ENCODE measurements around the gene CBY2.
"Not testable (repeated sequence)": the region's sequence is repeated elsewhere in the genome, so short reads cannot be mapped to it uniquely, and the experiment has no call there.

The CBY2 gene

DNA sequence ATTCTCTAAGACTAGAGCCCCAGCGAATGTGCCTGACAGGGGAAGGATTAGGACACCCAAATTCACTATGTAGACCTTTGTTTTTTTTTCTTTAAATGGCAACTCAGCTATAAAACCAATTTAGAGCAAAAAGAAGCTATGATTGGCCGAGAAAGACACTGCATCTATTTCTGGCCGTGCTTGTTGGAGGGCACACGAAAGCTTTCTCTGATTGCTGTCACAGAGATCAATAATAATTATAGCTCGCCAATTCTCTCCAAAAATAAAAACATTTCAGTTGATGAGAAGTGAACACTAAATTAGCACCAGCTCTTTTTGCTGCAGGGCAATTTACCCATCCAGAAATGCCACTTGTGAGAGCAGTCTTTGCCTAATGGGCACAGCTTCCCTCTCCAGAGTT, 31.2 kb downstream of the CBY2 start:
- Histone ChIP-seq H2AFZ (ENCODE audit: low read depth, low read length) (no peak overlapping the region), H3K36me3 (ENCODE audit: insufficient read depth, low read length) (no peaks in the 10 kb centered on the region), H3K9me3 (ENCODE audit: low read length) (no peaks in the 10 kb centered on the region), H3K4me1 (ENCODE audit: insufficient read depth, low read length) (no peaks in the 10 kb centered on the region), H3K27me3 (ENCODE audit: insufficient read depth, low read length) (no peaks in the 10 kb centered on the region), H3K4me3 (ENCODE audit: low read length) (no peak overlapping the region)

DNA sequence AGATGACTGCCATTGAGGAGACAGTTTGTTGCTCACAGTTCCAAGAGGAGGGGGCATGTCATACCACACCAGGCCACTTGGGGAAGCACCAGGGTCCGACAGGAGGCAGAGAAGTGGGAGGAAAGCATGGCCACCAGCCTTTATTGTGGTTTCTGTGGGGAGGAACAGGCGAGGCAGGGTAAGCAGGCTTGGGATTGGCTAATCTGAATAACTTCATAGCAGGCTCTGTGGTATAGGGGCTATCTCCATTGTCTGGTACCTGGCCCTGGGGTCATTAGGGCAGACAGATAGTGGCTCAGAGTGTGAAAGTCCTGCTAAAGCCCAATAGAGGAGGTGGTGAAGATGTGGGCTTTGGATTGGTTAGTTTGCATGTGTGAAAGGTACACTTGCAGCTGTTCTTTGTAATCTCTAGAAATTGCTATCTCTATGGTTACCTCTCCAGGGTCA, 35.5 kb downstream of the CBY2 start:
- Histone ChIP-seq H3K4me3 (ENCODE audit: low read length) (no peak overlapping the region), H3K27me3 (ENCODE audit: insufficient read depth, low read length) (no peaks in the 10 kb centered on the region), H3K4me1 (ENCODE audit: insufficient read depth, low read length) (no peaks in the 10 kb centered on the region), H2AFZ (ENCODE audit: low read depth, low read length) (no peak overlapping the region), H3K9me3 (ENCODE audit: low read length) (no peaks in the 10 kb centered on the region), H3K36me3 (ENCODE audit: insufficient read depth, low read length) (no peaks in the 10 kb centered on the region)

DNA sequence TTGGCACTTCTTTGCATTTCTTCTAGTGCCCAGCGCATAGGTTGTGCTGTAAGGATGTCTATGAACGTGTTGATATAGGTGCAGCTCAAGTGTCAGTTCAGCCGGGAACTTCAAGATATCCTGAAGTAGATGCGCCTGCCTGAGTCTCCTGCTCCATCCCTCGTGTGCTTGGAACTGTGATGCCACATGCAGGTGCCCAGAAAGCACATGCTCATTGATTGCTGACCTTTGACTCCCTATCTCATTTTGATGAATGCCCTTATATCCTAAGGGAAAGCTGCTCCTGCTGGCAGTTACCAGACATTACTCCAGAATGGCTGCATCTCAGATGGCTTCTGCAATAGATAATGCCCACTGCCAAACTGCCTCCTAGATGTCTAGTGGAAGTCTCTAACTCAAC, 40.9 kb downstream of the CBY2 start:
- no peak overlapping the region for H3K4me3 ChIP-seq (ENCODE audit: low read length)
- no peak overlapping the region for H2AFZ ChIP-seq (ENCODE audit: low read depth, low read length)
- no peaks in the 10 kb centered on the region for H3K9me3 ChIP-seq (ENCODE audit: low read length)
- H3K4me1 ChIP-seq (ENCODE audit: insufficient read depth, low read length), result no peaks in the 10 kb centered on the region
- no peaks in the 10 kb centered on the region for H3K36me3 ChIP-seq (ENCODE audit: insufficient read depth, low read length)
- H3K27me3 ChIP-seq (ENCODE audit: insufficient read depth, low read length), result no peaks in the 10 kb centered on the region

DNA sequence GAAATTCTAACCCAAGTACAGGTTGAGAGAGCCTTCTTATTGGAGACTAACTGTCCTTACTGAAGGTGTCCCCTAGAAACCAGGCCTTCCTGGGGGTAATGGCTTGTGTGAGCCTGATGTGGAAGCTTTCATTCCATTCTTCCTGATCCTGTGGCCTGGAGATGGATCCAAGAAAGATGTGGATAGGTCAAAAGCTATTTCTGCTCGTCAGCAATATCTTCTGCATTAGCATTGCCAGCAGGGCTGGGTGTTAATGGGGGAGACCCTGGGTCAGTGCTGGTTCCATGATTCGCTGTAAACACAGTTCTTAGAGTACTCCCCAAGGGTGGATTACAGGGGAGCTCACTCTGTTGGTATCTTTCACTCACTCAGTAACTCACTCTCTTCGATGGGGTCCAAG, 42.9 kb downstream of the CBY2 start:
- Histone ChIP-seq H3K4me3 (ENCODE audit: low read length) (no peak overlapping the region), H3K9me3 (ENCODE audit: low read length) (no peaks in the 10 kb centered on the region), H3K27me3 (ENCODE audit: insufficient read depth, low read length) (no peaks in the 10 kb centered on the region), H3K36me3 (ENCODE audit: insufficient read depth, low read length) (no peaks in the 10 kb centered on the region), H3K4me1 (ENCODE audit: insufficient read depth, low read length) (no peaks in the 10 kb centered on the region), H2AFZ (ENCODE audit: low read depth, low read length) (no peak overlapping the region)

DNA sequence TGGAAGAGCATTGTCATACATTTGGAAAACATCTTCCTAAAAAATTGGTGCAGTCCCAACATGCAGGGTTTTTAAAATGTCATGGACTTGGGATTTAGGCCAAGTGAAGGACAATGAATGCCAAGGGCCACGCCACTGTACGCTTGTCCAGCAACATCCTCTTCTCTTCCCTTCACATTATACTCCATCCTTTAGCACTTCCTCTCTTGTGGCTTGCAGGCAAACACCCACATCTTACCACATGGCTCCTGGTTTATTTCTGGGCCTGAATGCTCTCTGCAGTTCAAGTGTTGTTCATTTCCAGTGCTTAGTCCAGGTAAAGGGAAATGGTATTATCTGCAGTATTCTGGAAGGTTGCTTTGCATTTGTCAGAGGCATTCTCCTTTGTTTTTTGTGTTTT, 45.0 kb downstream of the CBY2 start:
- Histone ChIP-seq H3K9me3 (ENCODE audit: low read length) (no peaks in the 10 kb centered on the region), H3K4me1 (ENCODE audit: insufficient read depth, low read length) (no peaks in the 10 kb centered on the region), H3K36me3 (ENCODE audit: insufficient read depth, low read length) (no peaks in the 10 kb centered on the region), H3K4me3 (ENCODE audit: low read length) (no peak overlapping the region), H2AFZ (ENCODE audit: low read depth, low read length) (no peak overlapping the region), H3K27me3 (ENCODE audit: insufficient read depth, low read length) (no peaks in the 10 kb centered on the region)

DNA sequence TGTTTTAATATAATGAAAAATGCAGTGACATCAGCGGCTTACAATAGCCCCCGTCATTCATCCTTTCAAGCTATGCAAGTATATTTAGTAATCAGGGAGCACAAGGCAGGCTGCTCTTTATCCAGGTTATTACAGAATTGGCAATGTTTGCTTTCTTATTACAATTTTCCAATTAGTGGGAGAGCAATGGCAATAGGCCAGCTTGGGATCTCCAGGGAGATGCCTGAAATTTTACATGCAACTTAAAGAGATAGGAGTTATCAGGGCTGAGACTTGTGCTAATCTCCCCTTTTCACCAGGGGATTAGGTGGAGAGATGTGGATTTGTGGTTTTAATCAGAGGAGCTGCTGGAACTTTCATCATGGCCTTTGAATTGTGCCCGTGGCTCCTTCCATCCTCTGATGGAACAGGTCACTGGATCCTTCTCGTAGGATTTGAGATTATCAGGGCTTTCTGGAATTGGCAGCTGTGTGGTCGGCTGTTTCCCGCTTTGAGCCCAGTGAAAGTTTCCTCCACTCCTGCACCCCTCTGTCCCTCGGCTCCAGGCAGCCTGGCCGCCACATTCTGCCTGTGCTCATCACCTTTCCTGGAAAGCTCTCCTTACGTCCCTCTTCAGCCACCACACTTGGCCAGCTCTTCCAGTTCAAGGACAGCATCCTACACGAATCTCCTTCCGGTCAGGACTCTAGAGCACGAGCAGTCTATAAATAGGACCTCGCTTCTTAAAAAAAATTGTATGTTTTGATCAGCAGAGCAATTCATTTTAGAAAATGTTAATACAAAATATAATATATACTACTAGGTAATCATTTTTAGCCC, 47.0 kb downstream of the CBY2 start:
- no peaks in the 10 kb centered on the region for H3K4me1 ChIP-seq (ENCODE audit: insufficient read depth, low read length)
- H3K27me3 ChIP-seq (ENCODE audit: insufficient read depth, low read length), result no peaks in the 10 kb centered on the region
- no peaks in the 10 kb centered on the region for H3K9me3 ChIP-seq (ENCODE audit: low read length)
- H3K4me3 ChIP-seq (ENCODE audit: low read length), result no peak overlapping the region
- H2AFZ ChIP-seq (ENCODE audit: low read depth, low read length), result no peak overlapping the region
- no peaks in the 10 kb centered on the region for H3K36me3 ChIP-seq (ENCODE audit: insufficient read depth, low read length)

DNA sequence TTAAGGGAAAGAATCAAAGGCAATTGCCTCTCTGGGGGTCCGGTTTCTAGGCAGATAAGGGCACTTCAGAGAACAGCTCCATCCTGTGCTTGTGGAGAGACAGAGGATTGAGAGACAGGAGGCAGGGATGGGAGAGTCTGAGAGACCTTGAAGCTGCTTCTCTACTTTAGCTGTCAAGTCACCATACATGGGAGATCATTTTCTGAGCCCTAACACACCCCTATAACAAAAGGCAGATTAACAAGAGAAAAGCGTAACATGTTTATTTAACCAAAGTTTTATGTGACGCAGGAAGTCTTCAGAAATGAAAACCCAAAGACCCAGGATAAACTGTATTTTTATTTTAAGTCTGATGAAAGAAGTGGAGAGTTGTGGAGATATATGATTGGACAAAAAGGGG, 48.4 kb downstream of the CBY2 start:
- Histone ChIP-seq H3K4me3 (ENCODE audit: low read length) (no peak overlapping the region), H3K9me3 (ENCODE audit: low read length) (no peaks in the 10 kb centered on the region), H3K4me1 (ENCODE audit: insufficient read depth, low read length) (no peaks in the 10 kb centered on the region), H2AFZ (ENCODE audit: low read depth, low read length) (no peak overlapping the region), H3K36me3 (ENCODE audit: insufficient read depth, low read length) (no peaks in the 10 kb centered on the region), H3K27me3 (ENCODE audit: insufficient read depth, low read length) (no peaks in the 10 kb centered on the region)

DNA sequence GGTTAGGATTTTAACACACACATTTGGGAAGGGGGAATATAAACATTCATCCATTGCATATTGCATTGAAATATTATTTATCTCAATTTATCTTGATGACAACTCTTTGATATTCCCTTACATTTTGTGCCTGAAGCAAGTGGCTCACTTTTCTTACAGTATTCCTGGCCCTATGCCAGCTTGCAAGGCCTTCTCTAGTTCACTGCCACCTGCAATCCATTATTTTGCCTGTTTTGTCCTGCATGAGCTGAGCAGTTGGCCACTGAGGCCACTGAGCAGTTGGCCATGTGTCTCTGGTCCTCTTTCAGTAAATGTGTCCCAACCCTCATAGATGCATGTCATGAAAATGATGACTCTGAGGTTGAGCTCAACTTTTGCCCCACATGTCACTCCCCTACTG, 49.8 kb downstream of the CBY2 start:
- Histone ChIP-seq H3K36me3 (ENCODE audit: insufficient read depth, low read length) (no peaks in the 10 kb centered on the region), H3K9me3 (ENCODE audit: low read length) (no peaks in the 10 kb centered on the region), H3K27me3 (ENCODE audit: insufficient read depth, low read length) (no peaks in the 10 kb centered on the region), H2AFZ (ENCODE audit: low read depth, low read length) (no peak overlapping the region), H3K4me1 (ENCODE audit: insufficient read depth, low read length) (no peaks in the 10 kb centered on the region), H3K4me3 (ENCODE audit: low read length) (no peak overlapping the region)

DNA sequence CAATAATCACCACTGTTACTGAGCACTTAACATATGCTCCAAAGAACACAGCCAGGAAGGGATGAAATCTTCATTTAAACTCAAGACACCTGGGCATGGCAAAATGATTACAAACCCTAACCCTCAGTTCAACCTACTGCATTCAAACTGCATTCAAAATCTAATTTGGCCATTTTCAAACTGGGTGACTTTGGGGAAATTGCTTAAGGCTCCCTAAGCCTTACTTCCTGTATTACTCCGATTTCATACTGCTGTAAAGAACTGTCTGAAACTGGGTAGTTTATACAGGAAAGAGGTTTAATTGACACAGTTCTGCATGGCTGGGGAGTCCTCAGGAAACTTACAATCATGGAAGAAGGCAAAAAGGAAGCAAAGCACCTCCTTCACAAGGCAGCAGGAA, 50.4 kb downstream of the CBY2 start:
- Histone ChIP-seq H3K36me3 (ENCODE audit: insufficient read depth, low read length) (no peaks in the 10 kb centered on the region), H3K27me3 (ENCODE audit: insufficient read depth, low read length) (no peaks in the 10 kb centered on the region), H2AFZ (ENCODE audit: low read depth, low read length) (no peak overlapping the region), H3K4me1 (ENCODE audit: insufficient read depth, low read length) (no peaks in the 10 kb centered on the region), H3K9me3 (ENCODE audit: low read length) (no peaks in the 10 kb centered on the region), H3K4me3 (ENCODE audit: low read length) (no peak overlapping the region)

DNA sequence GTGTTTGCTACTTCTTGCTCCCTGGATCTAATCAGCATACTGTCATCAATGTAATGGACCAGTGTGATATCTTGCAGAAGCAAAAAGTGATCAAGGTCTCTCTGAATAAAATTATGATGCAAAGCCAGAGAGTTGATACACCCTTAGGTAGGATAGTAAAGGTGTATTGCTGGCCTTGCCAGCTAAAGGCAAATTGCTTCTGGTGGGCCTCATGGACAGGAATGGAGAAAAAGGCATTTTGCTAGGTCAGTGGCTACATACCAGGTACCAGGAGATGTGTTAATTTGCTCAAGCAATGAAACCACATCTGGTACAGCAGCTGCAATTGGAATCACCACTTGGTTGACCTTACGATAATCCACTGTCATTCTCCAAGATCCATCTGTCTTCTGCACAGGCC, 54.4 kb downstream of the CBY2 start:
- H3K36me3 ChIP-seq (ENCODE audit: insufficient read depth, low read length); H3K4me3 ChIP-seq (ENCODE audit: low read length); H3K27me3 ChIP-seq (ENCODE audit: insufficient read depth, low read length); H2AFZ ChIP-seq (ENCODE audit: low read depth, low read length); H3K9me3 ChIP-seq (ENCODE audit: low read length); H3K4me1 ChIP-seq (ENCODE audit: insufficient read depth, low read length): not testable (repeated sequence)

DNA sequence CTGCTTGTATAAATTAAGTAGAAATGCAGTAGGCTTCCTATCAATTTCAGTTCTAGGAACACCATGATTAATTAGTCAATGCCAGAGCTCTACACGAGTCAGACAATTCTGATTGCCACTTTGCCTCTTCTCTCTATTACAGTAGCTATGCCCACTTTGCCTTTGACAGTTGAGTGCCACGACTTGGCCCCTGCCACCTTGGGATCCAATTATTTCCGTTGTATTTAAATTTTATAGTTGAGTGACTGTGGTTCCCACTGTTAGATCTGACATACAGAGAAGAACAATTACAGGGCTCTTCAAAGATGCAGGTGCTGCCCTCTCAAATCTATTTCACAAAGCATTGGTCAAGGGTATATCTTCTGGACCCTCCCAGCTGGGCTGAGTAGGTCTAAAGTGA, 55.5 kb downstream of the CBY2 start:
- not testable (repeated sequence) for H2AFZ ChIP-seq (ENCODE audit: low read depth, low read length); H3K4me3 ChIP-seq (ENCODE audit: low read length); H3K27me3 ChIP-seq (ENCODE audit: insufficient read depth, low read length)

DNA sequence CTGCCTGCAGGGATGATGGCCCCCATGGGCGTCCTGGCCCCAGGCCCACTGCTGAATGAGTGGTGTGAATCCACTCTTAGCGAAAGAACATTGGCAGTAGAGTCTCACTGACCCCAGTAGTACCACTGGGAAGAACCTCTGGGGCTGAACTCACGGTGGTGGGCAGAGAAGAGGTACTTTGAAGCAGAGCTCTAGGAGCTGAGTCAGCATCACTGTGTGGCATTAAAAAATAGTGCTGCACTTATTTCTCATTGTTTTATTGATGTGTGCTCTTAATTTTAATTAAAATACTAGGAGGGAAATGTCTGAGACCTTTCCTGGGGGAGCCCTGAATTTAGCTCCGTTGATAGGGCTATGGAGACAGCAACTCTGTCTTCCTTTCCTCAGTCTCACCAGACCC, 61.3 kb downstream of the CBY2 start:
- no peak overlapping the region for H2AFZ ChIP-seq (ENCODE audit: low read depth, low read length)
- H3K9me3 ChIP-seq (ENCODE audit: low read length), result no peaks in the 10 kb centered on the region
- peaks cover 4% of the 10 kb centered on the region for H3K4me1 ChIP-seq (ENCODE audit: insufficient read depth, low read length)
- no peak overlapping the region for H3K4me3 ChIP-seq (ENCODE audit: low read length)
- peaks cover 5% of the 10 kb centered on the region for H3K27me3 ChIP-seq (ENCODE audit: insufficient read depth, low read length)
- no peaks in the 10 kb centered on the region for H3K36me3 ChIP-seq (ENCODE audit: insufficient read depth, low read length)

More for the DNA sequence above, 55.5 kb downstream of the CBY2 start:
- not testable (repeated sequence) for H3K36me3 ChIP-seq (ENCODE audit: insufficient read depth, low read length); H3K9me3 ChIP-seq (ENCODE audit: low read length); H3K4me1 ChIP-seq (ENCODE audit: insufficient read depth, low read length)

All from neuron (in vitro differentiated cells).